IMR-90 (cell line): ENCODE results near the gene AGPAT3. TPM values are rescaled to one million over a fixed set of nuclear protein-coding genes. Genes with fewer than 3 reads are reported as not detected.

Experiments used
- ATAC-seq: fragments of 200-7000 bp; cut with Tn5 transposase; 2 replicates; pipeline ENCODE4 v1.9.1; 2020; ENCODE audit warnings: low read depth, mild to moderate bottlenecking, moderate library complexity
- BruUV-seq: library from RNA; stranded (reverse); fragments of 400-500 nt; replicated peaks from 2 replicates; lab custom pipeline; 2021; lab: Mats Ljungman, UMichigan
- CTCF ChIA-PET: fragments of 300-600 bp; formaldehyde crosslinking; extraction: SDS; loops from one replicate; lab custom pipeline; 2021; ENCODE audit warnings: antibody characterized with exemption; lab: Yijun Ruan, JAX
- POLR2A ChIA-PET: fragments of 300-600 bp; sonication (Branson Sonifier 250); formaldehyde crosslinking; loops from one replicate; lab custom pipeline; 2022; ENCODE audit warnings: antibody characterized with exemption; ENCODE audit not compliant: unreplicated experiment; lab: Charles Lee
- DNase-seq: peaks from one replicate; pipeline ENCODE4 v3.0.0; 2013
- H2AFZ ChIP-seq: replicated peaks from 2 replicates; pipeline ENCODE3; 2013; ENCODE audit warnings: low read length, mild to moderate bottlenecking; ENCODE audit not compliant: poor library complexity
- H2AK5ac ChIP-seq: 2 replicates; pipeline ENCODE4 v1.6.1; 2013; ENCODE audit warnings: low read depth, low read length, inconsistent platforms
- H2AK9ac ChIP-seq: replicated peaks from 2 replicates; pipeline ENCODE3; 2013; ENCODE audit warnings: mild to moderate bottlenecking, low read depth, low read length, moderate library complexity; ENCODE audit not compliant: poor library complexity
- H2BK120ac ChIP-seq: 2 replicates; pipeline ENCODE4 v1.6.1; 2013; ENCODE audit warnings: low read depth, low read length, inconsistent platforms
- H2BK15ac ChIP-seq: 3 replicates; pipeline ENCODE4 v1.6.1; 2013; ENCODE audit warnings: low read depth, low read length, inconsistent platforms
- H2BK20ac ChIP-seq: 2 replicates; pipeline ENCODE4 v1.6.1; 2013; ENCODE audit warnings: low read depth, mild to moderate bottlenecking, inconsistent platforms, low read length, moderate library complexity
- H2BK5ac ChIP-seq: 2 replicates; pipeline ENCODE4 v1.6.1; 2013; ENCODE audit warnings: mild to moderate bottlenecking, low read depth, low read length, inconsistent platforms; ENCODE audit not compliant: poor library complexity, severe bottlenecking
- H3K14ac ChIP-seq: replicated peaks from 2 replicates; pipeline ENCODE4 v1.6.1; 2013; ENCODE audit warnings: low read depth, low read length, inconsistent platforms
- H3K18ac ChIP-seq: 2 replicates; pipeline ENCODE4 v1.6.1; 2013; ENCODE audit warnings: low read depth, low read length, control low read depth
- H3K23ac ChIP-seq: 2 replicates; pipeline ENCODE4 v1.6.1; 2013; ENCODE audit warnings: low read depth, low read length, inconsistent platforms
- H3K27ac ChIP-seq: 2 replicates; pipeline ENCODE4 v1.5.1; 2013; ENCODE audit warnings: mild to moderate bottlenecking, control low read depth, low read length; ENCODE audit not compliant: insufficient read depth
- H3K27me3 ChIP-seq: 2 replicates; pipeline ENCODE4 v1.6.1; 2013; ENCODE audit warnings: low read length; ENCODE audit not compliant: control insufficient read depth, insufficient read depth
- H3K36me3 ChIP-seq: 2 replicates; pipeline ENCODE4 v1.6.1; 2013; ENCODE audit warnings: low read length, mixed read lengths; ENCODE audit not compliant: control insufficient read depth, insufficient read depth
- H3K4ac ChIP-seq: 2 replicates; pipeline ENCODE4 v1.6.1; 2013; ENCODE audit warnings: low read depth, low read length, inconsistent platforms
- H3K4me1 ChIP-seq: 2 replicates; pipeline ENCODE4 v1.6.1; 2013; ENCODE audit warnings: low read length, mixed read lengths; ENCODE audit not compliant: control insufficient read depth, insufficient read depth
- H3K4me2 ChIP-seq: 2 replicates; pipeline ENCODE4 v1.6.1; 2013; ENCODE audit warnings: low read depth, mild to moderate bottlenecking, control low read depth, low read length, moderate library complexity
- H3K4me3 ChIP-seq: 2 replicates; pipeline ENCODE4 v1.5.1; 2013; ENCODE audit warnings: low read depth, mild to moderate bottlenecking, control low read depth, low read length, moderate library complexity; ENCODE audit not compliant: insufficient read depth
- H3K56ac ChIP-seq: 2 replicates; pipeline ENCODE4 v1.6.1; 2013; ENCODE audit warnings: low read length, inconsistent platforms; ENCODE audit not compliant: insufficient read depth; ENCODE audit errors: extremely low read depth
- H3K79me1 ChIP-seq, 2 experiments: 2 replicates each; pipeline ENCODE4 v1.6.1; 2013; ENCODE audit warnings: low read length in 2 of 2, inconsistent platforms in 1 of 2, low read depth in 1 of 2
- H3K9ac ChIP-seq: 2 replicates; pipeline ENCODE4 v1.6.1; 2013; ENCODE audit warnings: low read depth, low read length, control low read depth
- H3K9me1 ChIP-seq: 2 replicates; pipeline ENCODE4 v1.6.1; 2013; ENCODE audit warnings: low read length, inconsistent platforms; ENCODE audit not compliant: insufficient read depth
- H3K9me3 ChIP-seq: 2 replicates; pipeline ENCODE4 v1.6.1; 2013; ENCODE audit warnings: low read length; ENCODE audit not compliant: control insufficient read depth, insufficient read depth
- H4K20me1 ChIP-seq: 2 replicates; pipeline ENCODE4 v1.6.1; 2013; ENCODE audit warnings: low read length, inconsistent platforms; ENCODE audit not compliant: insufficient read depth
- H4K5ac ChIP-seq: 2 replicates; pipeline ENCODE4 v1.6.1; 2013; ENCODE audit warnings: mild to moderate bottlenecking, low read depth, low read length, control low read depth
- H4K8ac ChIP-seq, 2 experiments: 2 replicates each; pipeline ENCODE4 v1.6.1; 2013; ENCODE audit warnings: low read depth in 2 of 2, low read length in 2 of 2, control low read depth in 1 of 2, inconsistent platforms in 1 of 2
- H4K91ac ChIP-seq: 2 replicates; pipeline ENCODE4 v1.6.1; 2013; ENCODE audit warnings: low read depth, low read length, inconsistent platforms; ENCODE audit not compliant: insufficient read depth
- BHLHE40 ChIP-seq: fragments of 150-350 bp; IDR thresholded peaks from 2 replicates; pipeline ENCODE4 v1.6.1; 2016; ENCODE audit warnings: mild to moderate bottlenecking, low read depth, low read length
- CEBPB ChIP-seq: IDR thresholded peaks from 2 replicates; pipeline ENCODE4 v1.6.1; 2012; ENCODE audit warnings: low read depth, low read length, improper control_type of control experiment
- CHD1 ChIP-seq: IDR thresholded peaks from 2 replicates; pipeline ENCODE4 v1.6.1; 2012; ENCODE audit warnings: low read depth, low read length, improper control_type of control experiment
- FOS ChIP-seq: fragments of 150-350 bp; IDR thresholded peaks from 2 replicates; pipeline ENCODE4 v1.6.1; 2016; ENCODE audit warnings: low read depth, low read length
- MAFK ChIP-seq: IDR thresholded peaks from 2 replicates; pipeline ENCODE4 v1.6.1; 2012; ENCODE audit warnings: low read depth, low read length, improper control_type of control experiment
- MAZ ChIP-seq: IDR thresholded peaks from 2 replicates; pipeline ENCODE4 v1.6.1; 2012; ENCODE audit warnings: low read depth, mild to moderate bottlenecking, low read length, improper control_type of control experiment, moderate library complexity, borderline replicate concordance
- MXI1 ChIP-seq: IDR thresholded peaks from 2 replicates; pipeline ENCODE4 v1.6.1; 2012; ENCODE audit warnings: low read depth, mild to moderate bottlenecking, low read length, moderate library complexity, borderline replicate concordance
- NFE2L2 ChIP-seq: fragments of 150-350 bp; IDR thresholded peaks from 2 replicates; pipeline ENCODE4 v1.6.1; 2016; ENCODE audit warnings: low read depth, mild to moderate bottlenecking, low read length
- POLR2A ChIP-seq: IDR thresholded peaks from 2 replicates; pipeline ENCODE4 v1.6.1; 2012; ENCODE audit warnings: mild to moderate bottlenecking, low read depth, low read length
- RAD21 ChIP-seq: IDR thresholded peaks from 2 replicates; pipeline ENCODE4 v1.6.1; 2012; ENCODE audit warnings: low read length, improper control_type of control experiment
- RCOR1 ChIP-seq: IDR thresholded peaks from 2 replicates; pipeline ENCODE4 v1.6.1; 2012; ENCODE audit warnings: mild to moderate bottlenecking, low read length, improper control_type of control experiment; ENCODE audit not compliant: insufficient replicate concordance
- RFX5 ChIP-seq: IDR thresholded peaks from 2 replicates; pipeline ENCODE4 v1.8.0; 2012; ENCODE audit warnings: low read depth, mild to moderate bottlenecking, low read length, moderate library complexity
- SMC3 ChIP-seq: fragments of 150-350 bp; IDR thresholded peaks from 2 replicates; pipeline ENCODE4 v1.6.1; 2016; ENCODE audit warnings: low read depth, mild to moderate bottlenecking, antibody characterized with exemption, low read length, moderate library complexity
- WGBS, 2 experiments: methylation state at CpG; one replicate each; pipeline versions ENCODE4 v1.1.5 to v1.1.7; 2013; ENCODE audit warnings: missing lambda C conversion rate in 2 of 2; ENCODE audit not compliant: insufficient read length in 1 of 2; ENCODE audit errors: extremely low coverage in 2 of 2; 5-methylcytosine and 5-hydroxymethylcytosine counted together
- dilution Hi-C: fragments of 300-500 bp; cut with HindIII; formaldehyde crosslinking; loops from one replicate; pipeline ENCODE4 v1.14.3; 2018; ENCODE audit warnings: low sequenced_read_pairs; ENCODE audit not compliant: unreplicated experiment
- in situ Hi-C: fragments of 300-500 bp; cut with MboI; formaldehyde crosslinking; loops from 3 replicates; pipeline ENCODE4 v1.14.3; 2019; ENCODE audit warnings: low sequenced_read_pairs, inconsistent platforms, mixed read lengths
- intact Hi-C: fragments of 100-400 bp; cut with micrococcal nuclease; formaldehyde crosslinking; loops from 2 replicates; pipeline ENCODE4 v1.10.0; 2022
- polyA plus RNA-seq, 3 experiments: library from polyadenylated mRNA; depleted of rRNA; stranded (reverse); fragments of >200 nt; gene quantifications; 2 replicates each; pipeline ENCODE4 v1.2.3, GENCODE V29; 2012; ENCODE audit warnings: low replicate concordance in 1 of 3
- total RNA-seq: library from RNA; depleted of rRNA; stranded (reverse); fragments of >200 nt; gene quantifications from 2 replicates; pipeline ENCODE4 v1.2.3, GENCODE V29; 2012
- TF ChIP-seq, protein P1 (sequence below): fragments of 150-350 bp; IDR thresholded peaks from 2 replicates; pipeline ENCODE4 v1.6.1; 2017; ENCODE audit warnings: mild to moderate bottlenecking, antibody characterized with exemption, low read length, low read depth
- TF ChIP-seq, protein P2 (sequence below): fragments of 150-350 bp; IDR thresholded peaks from 2 replicates; pipeline ENCODE4 v1.6.1; 2016; ENCODE audit warnings: low read depth, mild to moderate bottlenecking, low read length, moderate library complexity, borderline replicate concordance
- TF ChIP-seq, protein P3 (sequence below): conservative IDR thresholded peaks from 2 replicates; pipeline ENCODE4 v1.5.1; 2012; ENCODE audit warnings: mild to moderate bottlenecking, low read depth, low read length, improper control_type of control experiment

Gene AGPAT3
- total and polyA plus RNA-seq, 2 of the 4 experiments (the other 2 are of a cell fraction) = 27.1 to 38.7 TPM

DNA sequence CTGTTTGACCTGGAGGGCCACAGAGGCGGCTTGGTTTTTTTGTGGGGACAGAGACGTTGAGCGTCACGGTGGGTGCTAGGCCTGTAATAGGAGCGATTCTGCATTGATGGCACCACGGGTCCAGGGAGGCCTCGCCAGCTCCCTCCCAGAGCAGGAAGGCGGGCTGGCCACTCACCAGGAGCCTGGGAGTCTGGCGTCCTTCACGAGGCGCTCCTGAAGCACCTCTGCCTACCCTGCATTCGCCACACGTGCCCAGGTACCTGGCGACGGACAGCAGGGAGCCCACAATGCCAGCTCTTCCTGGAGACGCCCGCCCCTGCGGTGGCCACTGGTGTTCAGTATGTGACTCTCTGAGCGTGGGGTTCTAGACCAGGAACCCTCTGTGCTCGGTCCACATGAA lies 77.2 kb downstream of the AGPAT3 start:
- peaks cover 6% of the 10 kb centered on the region; the same call in 1 of the 2 replicates for H3K36me3 ChIP-seq
- H4K91ac ChIP-seq = no peak overlapping the region
- no peak overlapping the region for H4K5ac ChIP-seq
- H2BK20ac ChIP-seq = no peak overlapping the region
- H3K23ac ChIP-seq = no peak overlapping the region
- no peak overlapping the region for H2BK120ac ChIP-seq
- no peak overlapping the region for H3K56ac ChIP-seq
- no peaks in the 10 kb centered on the region for H3K9me3 ChIP-seq
- H4K8ac ChIP-seq = no peak overlapping the region
- WGBS, 2 experiments = 96% methylated on average over 19 of the region's 20 CpGs; no CpG with 5 or more reads in 1 of the 2 experiments
- TF ChIP-seq RFX5 (no peak), CHD1 (no peak), SMC3 (no peak), RAD21 (no peak), MAFK (no peak), POLR2A (no peak), NFE2L2 (no peak), RCOR1 (no peak), MAZ (no peak), CEBPB (no peak), BHLHE40 (no peak), FOS (no peak), MXI1 (no peak)
- TF ChIP-seq, protein P1, sequence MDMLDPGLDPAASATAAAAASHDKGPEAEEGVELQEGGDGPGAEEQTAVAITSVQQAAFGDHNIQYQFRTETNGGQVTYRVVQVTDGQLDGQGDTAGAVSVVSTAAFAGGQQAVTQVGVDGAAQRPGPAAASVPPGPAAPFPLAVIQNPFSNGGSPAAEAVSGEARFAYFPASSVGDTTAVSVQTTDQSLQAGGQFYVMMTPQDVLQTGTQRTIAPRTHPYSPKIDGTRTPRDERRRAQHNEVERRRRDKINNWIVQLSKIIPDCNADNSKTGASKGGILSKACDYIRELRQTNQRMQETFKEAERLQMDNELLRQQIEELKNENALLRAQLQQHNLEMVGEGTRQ = no peak
- TF ChIP-seq, protein P2, sequence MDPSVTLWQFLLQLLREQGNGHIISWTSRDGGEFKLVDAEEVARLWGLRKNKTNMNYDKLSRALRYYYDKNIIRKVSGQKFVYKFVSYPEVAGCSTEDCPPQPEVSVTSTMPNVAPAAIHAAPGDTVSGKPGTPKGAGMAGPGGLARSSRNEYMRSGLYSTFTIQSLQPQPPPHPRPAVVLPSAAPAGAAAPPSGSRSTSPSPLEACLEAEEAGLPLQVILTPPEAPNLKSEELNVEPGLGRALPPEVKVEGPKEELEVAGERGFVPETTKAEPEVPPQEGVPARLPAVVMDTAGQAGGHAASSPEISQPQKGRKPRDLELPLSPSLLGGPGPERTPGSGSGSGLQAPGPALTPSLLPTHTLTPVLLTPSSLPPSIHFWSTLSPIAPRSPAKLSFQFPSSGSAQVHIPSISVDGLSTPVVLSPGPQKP = no peak
- TF ChIP-seq, protein P3, sequence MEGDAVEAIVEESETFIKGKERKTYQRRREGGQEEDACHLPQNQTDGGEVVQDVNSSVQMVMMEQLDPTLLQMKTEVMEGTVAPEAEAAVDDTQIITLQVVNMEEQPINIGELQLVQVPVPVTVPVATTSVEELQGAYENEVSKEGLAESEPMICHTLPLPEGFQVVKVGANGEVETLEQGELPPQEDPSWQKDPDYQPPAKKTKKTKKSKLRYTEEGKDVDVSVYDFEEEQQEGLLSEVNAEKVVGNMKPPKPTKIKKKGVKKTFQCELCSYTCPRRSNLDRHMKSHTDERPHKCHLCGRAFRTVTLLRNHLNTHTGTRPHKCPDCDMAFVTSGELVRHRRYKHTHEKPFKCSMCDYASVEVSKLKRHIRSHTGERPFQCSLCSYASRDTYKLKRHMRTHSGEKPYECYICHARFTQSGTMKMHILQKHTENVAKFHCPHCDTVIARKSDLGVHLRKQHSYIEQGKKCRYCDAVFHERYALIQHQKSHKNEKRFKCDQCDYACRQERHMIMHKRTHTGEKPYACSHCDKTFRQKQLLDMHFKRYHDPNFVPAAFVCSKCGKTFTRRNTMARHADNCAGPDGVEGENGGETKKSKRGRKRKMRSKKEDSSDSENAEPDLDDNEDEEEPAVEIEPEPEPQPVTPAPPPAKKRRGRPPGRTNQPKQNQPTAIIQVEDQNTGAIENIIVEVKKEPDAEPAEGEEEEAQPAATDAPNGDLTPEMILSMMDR = no peak
- H3K18ac ChIP-seq = no peak overlapping the region
- no peak overlapping the region for H2BK15ac ChIP-seq
- peaks cover 36 to 68% of the 10 kb centered on the region in 2 experiments for H3K79me1 ChIP-seq
- no peak overlapping the region for H3K4me2 ChIP-seq
- no peak overlapping the region for H2BK5ac ChIP-seq
- H2AK5ac ChIP-seq = no peak overlapping the region
- BruUV-seq = no TSS peak
- peaks cover 51% of the 10 kb centered on the region for H4K20me1 ChIP-seq
- H3K4me1 ChIP-seq = peaks cover 4% of the 10 kb centered on the region; the same call in 1 of the 2 replicates
- H2AK9ac ChIP-seq = no peak overlapping the region
- no peak overlapping the region for H3K27ac ChIP-seq
- ATAC-seq (no peak), DNase-seq (no peak)
- in situ Hi-C loops = no loop called here
- CTCF ChIA-PET = interaction anchor here (1.0 kb wide), 1 partner anchor 38 kb away, joined by 3 read pairs; no protein-coding TSS in a partner anchor
- dilution Hi-C loops = no loop called here
- POLR2A ChIA-PET = no interaction called here
- no peak overlapping the region for H2AFZ ChIP-seq
- no peak overlapping the region for H3K4me3 ChIP-seq
- H3K9ac ChIP-seq = no peak overlapping the region
- no peak overlapping the region for H3K14ac ChIP-seq
- no peaks in the 10 kb centered on the region for H3K27me3 ChIP-seq
- H3K9me1 ChIP-seq = peaks cover 6% of the 10 kb centered on the region; the same call in 1 of the 2 replicates
- intact Hi-C loops = no loop called here
- H3K4ac ChIP-seq = no peak overlapping the region
